WTC11 (cell line): ENCODE measurements around the gene IGSF5.

Source experiments
- CTCF ChIP-seq: fragments of 200-600 bp; IDR thresholded peaks from 2 replicates; pipeline ENCODE4 v1.8.0; 2022; ENCODE audit warnings: antibody characterized with exemption
- FOXJ3 ChIP-seq: sonication (generic); formaldehyde crosslinking; IDR thresholded peaks from 2 replicates; pipeline ENCODE4 v1.9.0; 2021; ENCODE audit warnings: missing genetic modification reagents, mild to moderate bottlenecking, borderline replicate concordance
- HMGXB4 ChIP-seq: sonication (generic); formaldehyde crosslinking; IDR thresholded peaks from 2 replicates; pipeline ENCODE4 v1.8.1; 2023; ENCODE audit warnings: mild to moderate bottlenecking, moderate library complexity, missing genetic modification reagents
- NR1H2 ChIP-seq: sonication (generic); formaldehyde crosslinking; IDR thresholded peaks from 2 replicates; pipeline ENCODE4 v1.9.0; 2021; ENCODE audit warnings: mild to moderate bottlenecking, moderate library complexity, missing genetic modification reagents
- TEAD4 ChIP-seq: sonication (generic); formaldehyde crosslinking; IDR thresholded peaks from 2 replicates; pipeline ENCODE4 v1.8.0; 2022; ENCODE audit warnings: mild to moderate bottlenecking, missing genetic modification reagents
- TF ChIP-seq, protein P1 (sequence below): fragments of 250-450 bp; sonication (Bioruptor Pico); IDR thresholded peaks from 2 replicates; pipeline ENCODE4 v1.9.0; 2021; ENCODE audit warnings: mild to moderate bottlenecking, borderline replicate concordance
- TF ChIP-seq, protein P2 (sequence below): sonication (generic); formaldehyde crosslinking; IDR thresholded peaks from 2 replicates; pipeline ENCODE4 v1.8.1; 2023; ENCODE audit warnings: mild to moderate bottlenecking, missing genetic modification reagents, moderate library complexity

DNA sequence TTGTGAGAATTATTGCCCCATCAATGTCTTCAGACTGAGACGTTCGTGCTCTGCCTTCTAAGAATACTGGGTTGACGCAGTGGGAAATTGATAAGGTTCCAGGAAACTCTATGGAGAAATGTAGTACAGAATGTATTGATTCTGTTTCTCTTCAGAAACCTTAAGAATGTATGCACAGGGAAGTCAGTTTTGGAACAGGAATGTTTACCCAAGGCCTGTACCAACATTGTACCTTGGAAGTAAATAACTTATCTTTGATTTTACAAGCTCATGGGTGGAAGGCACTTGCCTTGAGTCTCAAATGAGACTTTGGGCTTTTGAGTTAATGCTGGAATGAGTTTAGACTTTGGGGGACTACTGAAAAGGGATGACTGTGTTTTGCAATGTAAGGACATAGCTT lies 62.8 kb downstream of the IGSF5 start:
- TF ChIP-seq TEAD4 (no peak), CTCF (no peak), FOXJ3 (CRISPR knock-in tag) (no peak), NR1H2 (CRISPR knock-in tag) (no peak), HMGXB4 (CRISPR knock-in tag) (no peak)
- TF ChIP-seq, protein P1, sequence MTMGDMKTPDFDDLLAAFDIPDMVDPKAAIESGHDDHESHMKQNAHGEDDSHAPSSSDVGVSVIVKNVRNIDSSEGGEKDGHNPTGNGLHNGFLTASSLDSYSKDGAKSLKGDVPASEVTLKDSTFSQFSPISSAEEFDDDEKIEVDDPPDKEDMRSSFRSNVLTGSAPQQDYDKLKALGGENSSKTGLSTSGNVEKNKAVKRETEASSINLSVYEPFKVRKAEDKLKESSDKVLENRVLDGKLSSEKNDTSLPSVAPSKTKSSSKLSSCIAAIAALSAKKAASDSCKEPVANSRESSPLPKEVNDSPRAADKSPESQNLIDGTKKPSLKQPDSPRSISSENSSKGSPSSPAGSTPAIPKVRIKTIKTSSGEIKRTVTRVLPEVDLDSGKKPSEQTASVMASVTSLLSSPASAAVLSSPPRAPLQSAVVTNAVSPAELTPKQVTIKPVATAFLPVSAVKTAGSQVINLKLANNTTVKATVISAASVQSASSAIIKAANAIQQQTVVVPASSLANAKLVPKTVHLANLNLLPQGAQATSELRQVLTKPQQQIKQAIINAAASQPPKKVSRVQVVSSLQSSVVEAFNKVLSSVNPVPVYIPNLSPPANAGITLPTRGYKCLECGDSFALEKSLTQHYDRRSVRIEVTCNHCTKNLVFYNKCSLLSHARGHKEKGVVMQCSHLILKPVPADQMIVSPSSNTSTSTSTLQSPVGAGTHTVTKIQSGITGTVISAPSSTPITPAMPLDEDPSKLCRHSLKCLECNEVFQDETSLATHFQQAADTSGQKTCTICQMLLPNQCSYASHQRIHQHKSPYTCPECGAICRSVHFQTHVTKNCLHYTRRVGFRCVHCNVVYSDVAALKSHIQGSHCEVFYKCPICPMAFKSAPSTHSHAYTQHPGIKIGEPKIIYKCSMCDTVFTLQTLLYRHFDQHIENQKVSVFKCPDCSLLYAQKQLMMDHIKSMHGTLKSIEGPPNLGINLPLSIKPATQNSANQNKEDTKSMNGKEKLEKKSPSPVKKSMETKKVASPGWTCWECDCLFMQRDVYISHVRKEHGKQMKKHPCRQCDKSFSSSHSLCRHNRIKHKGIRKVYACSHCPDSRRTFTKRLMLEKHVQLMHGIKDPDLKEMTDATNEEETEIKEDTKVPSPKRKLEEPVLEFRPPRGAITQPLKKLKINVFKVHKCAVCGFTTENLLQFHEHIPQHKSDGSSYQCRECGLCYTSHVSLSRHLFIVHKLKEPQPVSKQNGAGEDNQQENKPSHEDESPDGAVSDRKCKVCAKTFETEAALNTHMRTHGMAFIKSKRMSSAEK (CRISPR knock-in tag) = no peak
- TF ChIP-seq, protein P2, sequence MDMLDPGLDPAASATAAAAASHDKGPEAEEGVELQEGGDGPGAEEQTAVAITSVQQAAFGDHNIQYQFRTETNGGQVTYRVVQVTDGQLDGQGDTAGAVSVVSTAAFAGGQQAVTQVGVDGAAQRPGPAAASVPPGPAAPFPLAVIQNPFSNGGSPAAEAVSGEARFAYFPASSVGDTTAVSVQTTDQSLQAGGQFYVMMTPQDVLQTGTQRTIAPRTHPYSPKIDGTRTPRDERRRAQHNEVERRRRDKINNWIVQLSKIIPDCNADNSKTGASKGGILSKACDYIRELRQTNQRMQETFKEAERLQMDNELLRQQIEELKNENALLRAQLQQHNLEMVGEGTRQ (CRISPR knock-in tag) = no peak
